Measurements from ENCODE around the gene ZNF385B. TPM values are rescaled to one million over a fixed set of nuclear protein-coding genes. Genes with fewer than 3 reads are reported as not detected.

ZNF385B gene
- total and polyA plus RNA-seq, 10 of the 15 experiments (the other 5 are each of a cell fraction or from before 2014, with no cell fraction given): not detected

DNA sequence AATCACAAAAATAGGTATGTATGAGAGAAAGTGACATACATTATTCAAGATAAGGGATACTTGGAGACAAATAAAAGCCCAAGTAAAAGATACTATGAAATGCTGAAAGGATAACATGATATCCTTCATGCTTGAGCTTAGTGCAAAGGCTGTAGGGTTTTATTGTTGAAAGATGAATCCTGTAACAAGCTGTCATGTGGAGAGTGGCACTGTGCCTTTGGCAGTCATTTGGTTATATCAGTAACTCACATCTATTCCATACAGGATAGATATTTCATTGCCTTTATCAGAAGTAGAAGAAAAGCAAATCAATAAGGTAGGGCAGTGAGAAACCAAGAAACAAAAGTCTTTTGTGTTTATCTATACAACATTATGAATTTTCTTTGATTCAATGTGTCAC lies 211.0 kb downstream of the ZNF385B start:
- H3K36me3 ChIP-seq (ENCODE audit: control insufficient read depth in 2 of 2, insufficient read depth in 2 of 2, low read length in 1 of 2): no peaks in the 10 kb centered on the region
- no peak for ATAC-seq
- H3K4me1 ChIP-seq (ENCODE audit: control insufficient read depth, insufficient read depth, low read length): no peaks in the 10 kb centered on the region
- H2AFZ ChIP-seq (ENCODE audit: control insufficient read depth, low read depth, low read length): no peak overlapping the region
- in situ Hi-C loops (cut with MboI): no loop called here
- intact Hi-C loops (cut with micrococcal nuclease; ENCODE audit: unreplicated experiment): no loop called here
- no TSS peak for BruUV-seq (replicated peaks)
- ChIA-PET POLR2A (no interaction called here), SMC1A (ENCODE audit: uncharacterized antibody, unreplicated experiment) (no interaction called here), RAD21 (ENCODE audit: unreplicated experiment) (no interaction called here), CTCF (no interaction called here)
- no peak for FAIRE-seq
- no peak for DNase-seq (ENCODE audit: low read depth, low spot score)
- H3K79me2 ChIP-seq (ENCODE audit: control insufficient read depth, insufficient read depth, low read length): no peaks in the 10 kb centered on the region
- no peaks in the 10 kb centered on the region for H4K20me1 ChIP-seq (ENCODE audit: control insufficient read depth, insufficient read depth)
- no peak overlapping the region for H3K4me3 ChIP-seq
- no peaks in the 10 kb centered on the region for H3K27me3 ChIP-seq (replicated peaks in 1 of 2; ENCODE audit: control insufficient read depth in 2 of 2, insufficient read depth in 2 of 2, low read length in 1 of 2)
- no peaks in the 10 kb centered on the region for H3K9me3 ChIP-seq (replicated peaks; ENCODE audit: control insufficient read depth, insufficient read depth, low read length)
- H3K9ac ChIP-seq (ENCODE audit: control insufficient read depth, insufficient read depth, low read length): no peak overlapping the region
- TF ChIP-seq NRF1 (conservative IDR thresholded peaks at IDR 0.05; ENCODE audit: low read depth, low read length) (no peak), CHD1 (IDR thresholded peaks at IDR 0.05; ENCODE audit: low read depth, low read length) (no peak), CREM (IDR thresholded peaks at IDR 0.05; ENCODE audit: low read depth) (no peak), IKZF1 (conservative IDR thresholded peaks at IDR 0.05) (no peak), POLR2AphosphoS2 (IDR thresholded peaks at IDR 0.05; ENCODE audit: low read depth, low read length) (no peak)
- TF ChIP-seq, protein P1, sequence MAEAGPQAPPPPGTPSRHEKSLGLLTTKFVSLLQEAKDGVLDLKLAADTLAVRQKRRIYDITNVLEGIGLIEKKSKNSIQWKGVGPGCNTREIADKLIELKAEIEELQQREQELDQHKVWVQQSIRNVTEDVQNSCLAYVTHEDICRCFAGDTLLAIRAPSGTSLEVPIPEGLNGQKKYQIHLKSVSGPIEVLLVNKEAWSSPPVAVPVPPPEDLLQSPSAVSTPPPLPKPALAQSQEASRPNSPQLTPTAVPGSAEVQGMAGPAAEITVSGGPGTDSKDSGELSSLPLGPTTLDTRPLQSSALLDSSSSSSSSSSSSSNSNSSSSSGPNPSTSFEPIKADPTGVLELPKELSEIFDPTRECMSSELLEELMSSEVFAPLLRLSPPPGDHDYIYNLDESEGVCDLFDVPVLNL (IDR thresholded peaks at IDR 0.05; ENCODE audit: low read depth, low read length): no peak
- TF ChIP-seq, protein P2, sequence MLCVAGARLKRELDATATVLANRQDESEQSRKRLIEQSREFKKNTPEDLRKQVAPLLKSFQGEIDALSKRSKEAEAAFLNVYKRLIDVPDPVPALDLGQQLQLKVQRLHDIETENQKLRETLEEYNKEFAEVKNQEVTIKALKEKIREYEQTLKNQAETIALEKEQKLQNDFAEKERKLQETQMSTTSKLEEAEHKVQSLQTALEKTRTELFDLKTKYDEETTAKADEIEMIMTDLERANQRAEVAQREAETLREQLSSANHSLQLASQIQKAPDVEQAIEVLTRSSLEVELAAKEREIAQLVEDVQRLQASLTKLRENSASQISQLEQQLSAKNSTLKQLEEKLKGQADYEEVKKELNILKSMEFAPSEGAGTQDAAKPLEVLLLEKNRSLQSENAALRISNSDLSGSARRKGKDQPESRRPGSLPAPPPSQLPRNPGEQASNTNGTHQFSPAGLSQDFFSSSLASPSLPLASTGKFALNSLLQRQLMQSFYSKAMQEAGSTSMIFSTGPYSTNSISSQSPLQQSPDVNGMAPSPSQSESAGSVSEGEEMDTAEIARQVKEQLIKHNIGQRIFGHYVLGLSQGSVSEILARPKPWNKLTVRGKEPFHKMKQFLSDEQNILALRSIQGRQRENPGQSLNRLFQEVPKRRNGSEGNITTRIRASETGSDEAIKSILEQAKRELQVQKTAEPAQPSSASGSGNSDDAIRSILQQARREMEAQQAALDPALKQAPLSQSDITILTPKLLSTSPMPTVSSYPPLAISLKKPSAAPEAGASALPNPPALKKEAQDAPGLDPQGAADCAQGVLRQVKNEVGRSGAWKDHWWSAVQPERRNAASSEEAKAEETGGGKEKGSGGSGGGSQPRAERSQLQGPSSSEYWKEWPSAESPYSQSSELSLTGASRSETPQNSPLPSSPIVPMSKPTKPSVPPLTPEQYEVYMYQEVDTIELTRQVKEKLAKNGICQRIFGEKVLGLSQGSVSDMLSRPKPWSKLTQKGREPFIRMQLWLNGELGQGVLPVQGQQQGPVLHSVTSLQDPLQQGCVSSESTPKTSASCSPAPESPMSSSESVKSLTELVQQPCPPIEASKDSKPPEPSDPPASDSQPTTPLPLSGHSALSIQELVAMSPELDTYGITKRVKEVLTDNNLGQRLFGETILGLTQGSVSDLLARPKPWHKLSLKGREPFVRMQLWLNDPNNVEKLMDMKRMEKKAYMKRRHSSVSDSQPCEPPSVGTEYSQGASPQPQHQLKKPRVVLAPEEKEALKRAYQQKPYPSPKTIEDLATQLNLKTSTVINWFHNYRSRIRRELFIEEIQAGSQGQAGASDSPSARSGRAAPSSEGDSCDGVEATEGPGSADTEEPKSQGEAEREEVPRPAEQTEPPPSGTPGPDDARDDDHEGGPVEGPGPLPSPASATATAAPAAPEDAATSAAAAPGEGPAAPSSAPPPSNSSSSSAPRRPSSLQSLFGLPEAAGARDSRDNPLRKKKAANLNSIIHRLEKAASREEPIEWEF (IDR thresholded peaks at IDR 0.05; ENCODE audit: insufficient replicate concordance, low read depth, low read length): no peak
- H3K4me2 ChIP-seq (ENCODE audit: control insufficient read depth, insufficient read depth): no peak overlapping the region
- no peak overlapping the region for H3K27ac ChIP-seq (ENCODE audit: control insufficient read depth, insufficient read depth)
